K562 (cell line): Measurements from ENCODE around the gene KPTN.

ENCODE experiments used
- RCOR1 ChIP-seq, 2 experiments: IDR thresholded peaks; 2 replicates each; pipeline ENCODE4 v1.6.1; 2012; ENCODE audit warnings: low read depth in 2 of 2, low read length in 2 of 2, borderline replicate concordance in 1 of 2, improper control_type of control experiment in 1 of 2
- ZNF224 ChIP-seq: sonication (generic); formaldehyde crosslinking; IDR thresholded peaks from 2 replicates; pipeline ENCODE4 v1.8.0; 2022; ENCODE audit warnings: mild to moderate bottlenecking, missing genetic modification reagents

GRCh38 chr19:47473336-47473735, 10.7 kb downstream of the KPTN start:
- TF ChIP-seq RCOR1 (IDR thresholded peaks at IDR 0.05; ENCODE audit: borderline replicate concordance in 1 of 2, low read depth in 2 of 2, low read length in 2 of 2): no peak
- no peak for TF ChIP-seq ZNF224
